ENCODE measurements around the gene APOO. TPM values are rescaled to one million over a fixed set of nuclear protein-coding genes. Genes with fewer than 3 reads are reported as not detected.
A peak's percentile ranks its signal among the peaks of the same experiment; 100 is the strongest.

APOO gene
- total RNA-seq, 1 experiment from 2014 or later = 37.4 TPM

DNA sequence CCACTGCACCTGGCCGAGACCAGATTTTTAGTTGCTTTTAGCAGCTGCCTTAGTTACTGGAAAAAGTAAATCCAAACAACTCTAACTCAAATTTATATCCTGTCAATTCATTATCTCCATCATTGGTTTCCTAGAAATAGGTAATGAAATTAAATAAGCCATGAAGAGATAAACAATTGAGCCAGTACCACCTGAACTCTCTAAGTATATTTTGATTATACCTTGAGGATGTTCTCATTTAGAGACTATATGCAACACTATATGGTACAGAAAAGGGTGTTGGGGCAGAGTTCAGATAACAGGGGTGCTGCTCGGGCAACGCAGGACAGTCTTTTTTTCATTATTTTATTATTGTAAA lies 89.8 kb downstream of the APOO start:
- no peaks in the 10 kb centered on the region for H3K79me2 ChIP-seq (ENCODE audit: low read length)
- peak overlapping the region; percentile 70 for H3K9ac ChIP-seq (ENCODE audit: low read length)
- H3K9me3 ChIP-seq (ENCODE audit: low read length) = peaks cover 3% of the 10 kb centered on the region; the same call in 1 of the 2 replicates
- no peaks in the 10 kb centered on the region for H3K36me3 ChIP-seq (ENCODE audit: insufficient read depth, low read length)
- no peaks in the 10 kb centered on the region for H4K20me1 ChIP-seq (ENCODE audit: insufficient read depth, low read depth, low read length)
- H3K27ac ChIP-seq (ENCODE audit: low read length) = peak overlapping the region; percentile 86
- no peak overlapping the region for H2AFZ ChIP-seq (ENCODE audit: low read length)
- no peaks in the 10 kb centered on the region for H3K9me2 ChIP-seq (replicated peaks; ENCODE audit: insufficient read depth, low read length)
- peaks cover 28% of the 10 kb centered on the region for H3K4me1 ChIP-seq (ENCODE audit: low read length)
- DNase-seq = no peak
- H3K4me2 ChIP-seq (ENCODE audit: low read depth, low read length, poor library complexity, severe bottlenecking) = peak overlapping the region; percentile 69
- H3K27me3 ChIP-seq (ENCODE audit: low read length) = no peaks in the 10 kb centered on the region
- H3K4me3 ChIP-seq (ENCODE audit: low read length) = peak overlapping the region; percentile 55; the same call in 1 of the 2 replicates

DNA sequence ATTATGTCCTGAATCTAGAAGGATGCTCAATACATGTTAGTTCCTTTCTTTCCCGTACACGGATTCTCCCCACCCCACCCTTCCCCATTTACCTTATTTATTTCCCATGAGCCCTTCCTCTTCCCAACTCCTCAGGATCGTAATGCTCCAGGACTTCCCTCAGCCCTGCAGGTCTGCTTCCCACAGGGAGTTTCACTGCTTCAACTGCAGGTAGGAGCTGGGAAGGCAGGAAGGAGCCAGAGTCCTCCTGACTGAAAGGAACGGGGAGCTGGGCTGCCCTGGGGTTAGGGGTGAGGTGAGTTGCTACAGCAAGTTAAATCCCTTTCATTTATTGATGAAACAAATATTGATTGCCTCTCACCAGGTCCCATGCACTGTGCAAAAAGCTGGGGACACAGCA lies 91.6 kb downstream of the APOO start:
- H3K9me2 ChIP-seq (replicated peaks; ENCODE audit: insufficient read depth, low read length) = no peaks in the 10 kb centered on the region
- H3K4me1 ChIP-seq (ENCODE audit: low read length) = peaks cover 38% of the 10 kb centered on the region
- no peaks in the 10 kb centered on the region for H4K20me1 ChIP-seq (ENCODE audit: insufficient read depth, low read depth, low read length)
- no peaks in the 10 kb centered on the region for H3K36me3 ChIP-seq (ENCODE audit: insufficient read depth, low read length)
- H3K27me3 ChIP-seq (ENCODE audit: low read length) = no peaks in the 10 kb centered on the region
- H2AFZ ChIP-seq (ENCODE audit: low read length) = peak overlapping the region; percentile 18; the same call in 1 of the 2 replicates
- peak overlapping the region; percentile 0 for H3K4me2 ChIP-seq (ENCODE audit: low read depth, low read length, poor library complexity, severe bottlenecking)
- no peak overlapping the region for H3K4me3 ChIP-seq (ENCODE audit: low read length)
- no peaks in the 10 kb centered on the region for H3K79me2 ChIP-seq (ENCODE audit: low read length)
- peaks cover 3% of the 10 kb centered on the region; the same call in 1 of the 2 replicates for H3K9me3 ChIP-seq (ENCODE audit: low read length)
- peak overlapping the region; percentile 86; the same call in 1 of the 2 replicates for H3K27ac ChIP-seq (ENCODE audit: low read length)
- no peak overlapping the region for H3K9ac ChIP-seq (ENCODE audit: low read length)
- DNase-seq = no peak

DNA sequence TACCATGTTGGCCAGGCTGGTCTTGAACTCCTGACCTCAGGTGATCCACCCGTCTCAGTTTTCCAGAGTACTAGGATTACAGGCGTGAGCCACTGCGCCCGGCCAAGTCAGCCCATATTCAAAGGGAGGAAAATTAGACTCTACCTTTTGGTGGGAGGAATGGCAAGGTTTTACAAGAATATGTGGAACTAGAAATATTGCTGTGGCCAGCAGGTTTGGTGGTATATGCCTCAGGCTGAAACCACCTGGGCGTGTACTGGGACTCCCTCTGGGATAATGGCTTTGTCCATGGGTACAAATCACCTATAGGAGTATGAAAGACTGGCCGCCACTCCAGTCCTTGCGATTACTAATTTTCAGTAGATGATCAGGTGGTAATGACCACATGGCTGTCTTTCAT lies 92.4 kb downstream of the APOO start:
- no peak for DNase-seq
- Histone ChIP-seq H3K4me2 (ENCODE audit: low read depth, low read length, poor library complexity, severe bottlenecking) (no peak overlapping the region), H3K27me3 (ENCODE audit: low read length) (no peaks in the 10 kb centered on the region), H3K9me2 (replicated peaks; ENCODE audit: insufficient read depth, low read length) (no peaks in the 10 kb centered on the region), H3K4me3 (ENCODE audit: low read length) (no peak overlapping the region), H3K4me1 (ENCODE audit: low read length) (peaks cover 46% of the 10 kb centered on the region), H2AFZ (ENCODE audit: low read length) (peak overlapping the region; percentile 18; the same call in 1 of the 2 replicates), H3K79me2 (ENCODE audit: low read length) (no peaks in the 10 kb centered on the region), H3K27ac (ENCODE audit: low read length) (no peak overlapping the region), H4K20me1 (ENCODE audit: insufficient read depth, low read depth, low read length) (no peaks in the 10 kb centered on the region), H3K9ac (ENCODE audit: low read length) (no peak overlapping the region), H3K9me3 (ENCODE audit: low read length) (peaks cover 3% of the 10 kb centered on the region; the same call in 1 of the 2 replicates), H3K36me3 (ENCODE audit: insufficient read depth, low read length) (no peaks in the 10 kb centered on the region)

DNA sequence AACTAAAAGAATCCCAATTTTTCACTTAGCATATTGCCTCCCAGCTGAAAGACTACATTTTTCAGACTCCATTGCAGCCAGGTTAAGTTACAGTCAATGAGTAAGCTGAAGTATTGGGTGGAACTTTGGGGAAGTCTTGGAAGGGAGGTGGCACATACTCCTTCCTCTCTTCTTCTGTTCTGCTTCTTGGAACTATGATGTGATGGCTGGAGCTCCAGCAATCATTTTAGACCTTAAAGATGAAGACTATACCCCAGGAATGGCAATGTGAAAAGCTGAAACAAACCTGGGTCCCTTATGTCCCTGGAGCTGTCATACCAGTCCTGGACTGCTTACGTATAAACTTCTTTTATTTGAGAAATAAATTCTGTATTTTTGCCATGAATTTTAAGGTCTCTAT lies 93.9 kb downstream of the APOO start:
- Histone ChIP-seq H3K4me3 (ENCODE audit: low read length) (no peak overlapping the region), H3K9ac (ENCODE audit: low read length) (no peak overlapping the region), H3K4me1 (ENCODE audit: low read length) (peaks cover 49% of the 10 kb centered on the region), H3K9me3 (ENCODE audit: low read length) (peaks cover 3% of the 10 kb centered on the region; the same call in 1 of the 2 replicates), H3K4me2 (ENCODE audit: low read depth, low read length, poor library complexity, severe bottlenecking) (no peak overlapping the region), H4K20me1 (ENCODE audit: insufficient read depth, low read depth, low read length) (no peaks in the 10 kb centered on the region), H3K79me2 (ENCODE audit: low read length) (no peaks in the 10 kb centered on the region), H2AFZ (ENCODE audit: low read length) (no peak overlapping the region), H3K27me3 (ENCODE audit: low read length) (no peaks in the 10 kb centered on the region), H3K36me3 (ENCODE audit: insufficient read depth, low read length) (no peaks in the 10 kb centered on the region), H3K27ac (ENCODE audit: low read length) (no peak overlapping the region), H3K9me2 (replicated peaks; ENCODE audit: insufficient read depth, low read length) (no peaks in the 10 kb centered on the region)
- DNase-seq = no peak

DNA sequence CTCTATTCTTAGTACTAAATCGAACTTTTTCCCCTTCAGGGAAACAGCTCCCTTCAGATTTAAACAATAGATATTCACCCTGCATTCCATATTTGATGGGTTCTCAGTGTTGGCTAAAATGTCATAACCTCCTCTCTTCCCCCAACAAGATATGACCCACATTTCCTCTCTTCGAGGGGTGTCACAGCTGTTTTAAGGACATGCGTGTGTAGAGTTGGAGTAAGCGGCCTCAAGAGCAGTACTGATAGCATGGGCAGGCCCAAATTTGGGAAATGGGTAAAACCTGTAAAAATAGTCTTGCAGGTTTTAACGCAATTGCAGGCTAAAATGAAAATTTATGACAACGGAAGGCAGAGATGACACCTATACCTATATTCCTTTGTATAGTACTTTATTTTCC lies 96.1 kb downstream of the APOO start:
- DNase-seq = no peak
- peak overlapping the region; percentile 64 for H3K9ac ChIP-seq (ENCODE audit: low read length)

GRCh38 chrX:23811108-23811651 lies 96.6 kb downstream of the APOO start:
- Histone ChIP-seq H3K27ac (ENCODE audit: low read length) (peak overlapping the region; percentile 94), H2AFZ (ENCODE audit: low read length) (peak overlapping the region; percentile 69), H3K9ac (ENCODE audit: low read length) (peak overlapping the region; percentile 64), H3K27me3 (ENCODE audit: low read length) (no peaks in the 10 kb centered on the region), H3K4me3 (ENCODE audit: low read length) (peak overlapping the region; percentile 53), H3K36me3 (ENCODE audit: insufficient read depth, low read length) (no peaks in the 10 kb centered on the region), H3K4me1 (ENCODE audit: low read length) (peaks cover 47% of the 10 kb centered on the region), H3K4me2 (ENCODE audit: low read depth, low read length, poor library complexity, severe bottlenecking) (peak overlapping the region; percentile 70), H3K9me2 (replicated peaks; ENCODE audit: insufficient read depth, low read length) (no peaks in the 10 kb centered on the region), H3K9me3 (ENCODE audit: low read length) (peaks cover 3% of the 10 kb centered on the region; the same call in 1 of the 2 replicates), H3K79me2 (ENCODE audit: low read length) (no peaks in the 10 kb centered on the region), H4K20me1 (ENCODE audit: insufficient read depth, low read depth, low read length) (no peaks in the 10 kb centered on the region)
- DNase-seq = peak; percentile 80

More for the DNA sequence above, 96.1 kb downstream of the APOO start:
- peak overlapping the region; percentile 70 for H3K4me2 ChIP-seq (ENCODE audit: low read depth, low read length, poor library complexity, severe bottlenecking)
- peak overlapping the region; percentile 94 for H3K27ac ChIP-seq (ENCODE audit: low read length)
- H3K4me3 ChIP-seq (ENCODE audit: low read length) = peak overlapping the region; percentile 53
- no peaks in the 10 kb centered on the region for H3K9me2 ChIP-seq (replicated peaks; ENCODE audit: insufficient read depth, low read length)
- peaks cover 49% of the 10 kb centered on the region for H3K4me1 ChIP-seq (ENCODE audit: low read length)
- no peaks in the 10 kb centered on the region for H3K27me3 ChIP-seq (ENCODE audit: low read length)
- peaks cover 3% of the 10 kb centered on the region; the same call in 1 of the 2 replicates for H3K9me3 ChIP-seq (ENCODE audit: low read length)
- H3K36me3 ChIP-seq (ENCODE audit: insufficient read depth, low read length) = no peaks in the 10 kb centered on the region
- peak overlapping the region; percentile 69; the same call in 1 of the 2 replicates for H2AFZ ChIP-seq (ENCODE audit: low read length)
- H4K20me1 ChIP-seq (ENCODE audit: insufficient read depth, low read depth, low read length) = no peaks in the 10 kb centered on the region
- no peaks in the 10 kb centered on the region for H3K79me2 ChIP-seq (ENCODE audit: low read length)

DNA sequence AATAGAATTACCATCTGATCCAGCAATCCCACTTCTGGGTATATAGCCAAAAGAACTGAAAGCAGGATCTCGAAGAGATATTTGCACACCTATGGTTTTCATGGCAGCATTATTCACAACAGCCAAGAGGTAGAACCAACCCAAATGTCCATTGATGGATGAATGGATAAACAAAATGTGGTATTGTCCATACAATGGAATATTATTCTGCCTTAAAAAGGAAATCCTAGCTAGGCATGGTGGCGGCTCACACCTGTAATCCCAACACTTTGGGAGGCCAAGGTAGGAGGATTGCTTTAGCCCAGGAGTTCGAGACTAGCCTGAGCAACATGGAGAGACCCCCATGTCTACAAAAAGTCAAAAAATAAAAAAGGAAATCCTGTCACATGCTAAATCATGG lies 97.5 kb downstream of the APOO start:
- Histone ChIP-seq H3K4me1 (ENCODE audit: low read length) (peaks cover 39% of the 10 kb centered on the region), H3K27me3 (ENCODE audit: low read length) (no peaks in the 10 kb centered on the region), H4K20me1 (ENCODE audit: insufficient read depth, low read depth, low read length) (no peaks in the 10 kb centered on the region), H3K9me3 (ENCODE audit: low read length) (peaks cover 3% of the 10 kb centered on the region; the same call in 1 of the 2 replicates), H3K4me2 (ENCODE audit: low read depth, low read length, poor library complexity, severe bottlenecking) (peak overlapping the region; percentile 70), H3K9me2 (replicated peaks; ENCODE audit: insufficient read depth, low read length) (no peaks in the 10 kb centered on the region), H3K4me3 (ENCODE audit: low read length) (peak overlapping the region; percentile 53), H2AFZ (ENCODE audit: low read length) (0 out of 2 replicates have a peak overlapping the region, but pooled peaks have one; percentile 69), H3K79me2 (ENCODE audit: low read length) (no peaks in the 10 kb centered on the region), H3K27ac (ENCODE audit: low read length) (peak overlapping the region; percentile 94), H3K9ac (ENCODE audit: low read length) (peak overlapping the region; percentile 64), H3K36me3 (ENCODE audit: insufficient read depth, low read length) (no peaks in the 10 kb centered on the region)
- DNase-seq = no peak

- H3K27me3 ChIP-seq (ENCODE audit: low read length) = no peaks in the 10 kb centered on the region
- no peak overlapping the region for H2AFZ ChIP-seq (ENCODE audit: low read length)
- H3K4me3 ChIP-seq (ENCODE audit: low read length) = no peak overlapping the region
- no peaks in the 10 kb centered on the region for H3K9me3 ChIP-seq (ENCODE audit: low read length)
- no peak for DNase-seq
- H4K20me1 ChIP-seq (ENCODE audit: insufficient read depth, low read depth, low read length) = no peaks in the 10 kb centered on the region
- no peaks in the 10 kb centered on the region for H3K9me2 ChIP-seq (replicated peaks; ENCODE audit: insufficient read depth, low read length)
- H3K27ac ChIP-seq (ENCODE audit: low read length) = no peak overlapping the region
- no peaks in the 10 kb centered on the region for H3K79me2 ChIP-seq (ENCODE audit: low read length)
- H3K4me1 ChIP-seq (ENCODE audit: low read length) = peaks cover 46% of the 10 kb centered on the region
- no peak overlapping the region for H3K4me2 ChIP-seq (ENCODE audit: low read depth, low read length, poor library complexity, severe bottlenecking)
- no peaks in the 10 kb centered on the region for H3K36me3 ChIP-seq (ENCODE audit: insufficient read depth, low read length)
- no peak overlapping the region for H3K9ac ChIP-seq (ENCODE audit: low read length)
These were observed 102.3 kb downstream of the APOO start for GRCh38 chrX:23805389-23805788.
